ENCODE measurements around the gene WNK1.

Gene WNK1

DNA sequence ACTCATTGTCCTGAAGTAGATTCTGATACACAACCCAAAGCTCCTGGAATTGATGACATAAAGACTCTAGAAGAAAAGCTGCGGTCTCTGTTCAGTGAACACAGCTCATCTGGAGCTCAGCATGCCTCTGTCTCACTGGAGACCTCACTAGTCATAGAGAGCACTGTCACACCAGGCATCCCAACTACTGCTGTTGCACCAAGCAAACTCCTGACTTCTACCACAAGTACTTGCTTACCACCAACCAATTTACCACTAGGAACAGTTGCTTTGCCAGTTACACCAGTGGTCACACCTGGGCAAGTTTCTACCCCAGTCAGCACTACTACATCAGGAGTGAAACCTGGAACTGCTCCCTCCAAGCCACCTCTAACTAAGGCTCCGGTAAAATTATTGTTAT, 133.3 kb downstream of the WNK1 start:
- Histone ChIP-seq H3K4me2 (ENCODE audit: low read length) (no peak overlapping the region), H3K9ac (ENCODE audit: low read depth, low read length) (no peak overlapping the region), H3K36me3 (ENCODE audit: insufficient read depth, low read length) (peaks cover 89% of the 10 kb centered on the region), H3K4me1 (ENCODE audit: control insufficient read depth, insufficient read depth, low read length) (no peaks in the 10 kb centered on the region), H3K9me3 (replicated peaks; ENCODE audit: low read length) (no peaks in the 10 kb centered on the region), H3K4me3 (ENCODE audit: low read length) (no peak overlapping the region), H3K27me3 (ENCODE audit: control insufficient read depth, insufficient read depth, low read length) (no peaks in the 10 kb centered on the region)

- no peaks in the 10 kb centered on the region for H3K27me3 ChIP-seq (ENCODE audit: control insufficient read depth, insufficient read depth, low read length)
- no peak overlapping the region for H3K4me2 ChIP-seq (ENCODE audit: low read length)
- no peak overlapping the region for H3K9ac ChIP-seq (ENCODE audit: low read depth, low read length)
- H3K4me3 ChIP-seq (ENCODE audit: low read length): no peak overlapping the region
- no peaks in the 10 kb centered on the region for H3K9me3 ChIP-seq (replicated peaks; ENCODE audit: low read length)
- no peaks in the 10 kb centered on the region for H3K4me1 ChIP-seq (ENCODE audit: control insufficient read depth, insufficient read depth, low read length)
- H3K36me3 ChIP-seq (ENCODE audit: insufficient read depth, low read length): peaks cover 87% of the 10 kb centered on the region
Observed at GRCh38 chr12:886206-886605, 133.8 kb downstream of the WNK1 start.

- Histone ChIP-seq H3K27me3 (ENCODE audit: control insufficient read depth, insufficient read depth, low read length) (no peaks in the 10 kb centered on the region), H3K9me3 (replicated peaks; ENCODE audit: low read length) (no peaks in the 10 kb centered on the region), H3K4me2 (ENCODE audit: low read length) (no peak overlapping the region), H3K36me3 (ENCODE audit: insufficient read depth, low read length) (peaks cover 48% of the 10 kb centered on the region), H3K4me1 (ENCODE audit: control insufficient read depth, insufficient read depth, low read length) (peaks cover 16% of the 10 kb centered on the region), H3K9ac (ENCODE audit: low read depth, low read length) (no peak overlapping the region), H3K4me3 (ENCODE audit: low read length) (no peak overlapping the region)
Observed at GRCh38 chr12:894226-894625, 141.8 kb downstream of the WNK1 start.

GRCh38 chr12:896031-896430, 143.7 kb downstream of the WNK1 start:
- H3K36me3 ChIP-seq (ENCODE audit: insufficient read depth, low read length): peaks cover 54% of the 10 kb centered on the region
- H3K4me1 ChIP-seq (ENCODE audit: control insufficient read depth, insufficient read depth, low read length): peaks cover 16% of the 10 kb centered on the region
- no peaks in the 10 kb centered on the region for H3K9me3 ChIP-seq (replicated peaks; ENCODE audit: low read length)
- no peak overlapping the region for H3K4me3 ChIP-seq (ENCODE audit: low read length)
- no peak overlapping the region for H3K9ac ChIP-seq (ENCODE audit: low read depth, low read length)
- H3K4me2 ChIP-seq (ENCODE audit: low read length): no peak overlapping the region
- H3K27me3 ChIP-seq (ENCODE audit: control insufficient read depth, insufficient read depth, low read length): no peaks in the 10 kb centered on the region

DNA sequence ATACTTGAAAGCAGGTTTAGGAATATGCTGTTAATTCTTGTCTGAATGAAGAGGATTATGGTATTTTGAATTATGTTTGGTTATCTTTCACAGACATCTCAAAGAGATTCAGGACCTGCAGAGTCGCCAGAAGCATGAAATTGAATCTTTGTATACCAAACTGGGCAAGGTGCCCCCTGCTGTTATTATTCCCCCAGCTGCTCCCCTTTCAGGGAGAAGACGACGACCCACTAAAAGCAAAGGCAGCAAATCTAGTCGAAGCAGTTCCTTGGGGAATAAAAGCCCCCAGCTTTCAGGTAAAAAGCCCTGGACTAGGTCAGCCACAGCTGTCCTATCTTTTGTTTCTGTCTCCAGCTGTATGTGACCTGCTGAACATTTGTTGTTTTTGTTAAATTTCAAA, 145.0 kb downstream of the WNK1 start:
- Histone ChIP-seq H3K4me2 (ENCODE audit: low read length) (no peak overlapping the region), H3K9ac (ENCODE audit: low read depth, low read length) (no peak overlapping the region), H3K27me3 (ENCODE audit: control insufficient read depth, insufficient read depth, low read length) (no peaks in the 10 kb centered on the region), H3K36me3 (ENCODE audit: insufficient read depth, low read length) (peaks cover 67% of the 10 kb centered on the region), H3K4me1 (ENCODE audit: control insufficient read depth, insufficient read depth, low read length) (peaks cover 16% of the 10 kb centered on the region), H3K9me3 (replicated peaks; ENCODE audit: low read length) (no peaks in the 10 kb centered on the region), H3K4me3 (ENCODE audit: low read length) (no peak overlapping the region)

DNA sequence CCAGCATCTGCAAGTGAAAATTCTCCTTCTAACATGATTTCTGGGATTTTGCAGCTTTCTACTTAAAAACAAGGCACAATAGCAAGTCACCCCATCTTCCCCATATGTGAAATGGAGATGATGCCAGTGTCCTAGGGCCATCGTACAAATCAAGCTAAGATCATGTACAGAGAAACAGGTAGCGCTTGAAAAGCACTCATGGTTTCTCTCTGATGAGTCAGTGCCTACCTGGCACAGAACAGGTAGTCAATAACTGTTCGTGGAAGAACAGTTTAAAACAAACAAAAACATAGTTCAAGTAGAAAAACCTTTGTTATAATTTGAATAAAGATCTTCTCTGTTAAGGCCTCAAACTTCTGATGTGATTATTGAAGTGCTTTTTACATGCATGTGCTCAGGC, 150.2 kb downstream of the WNK1 start:
- Histone ChIP-seq H3K4me1 (ENCODE audit: control insufficient read depth, insufficient read depth, low read length) (peaks cover 5% of the 10 kb centered on the region), H3K36me3 (ENCODE audit: insufficient read depth, low read length) (peaks cover 81% of the 10 kb centered on the region), H3K27me3 (ENCODE audit: control insufficient read depth, insufficient read depth, low read length) (no peaks in the 10 kb centered on the region), H3K9ac (ENCODE audit: low read depth, low read length) (no peak overlapping the region), H3K9me3 (replicated peaks; ENCODE audit: low read length) (no peaks in the 10 kb centered on the region), H3K4me3 (ENCODE audit: low read length) (no peak overlapping the region), H3K4me2 (ENCODE audit: low read length) (no peak overlapping the region)

DNA sequence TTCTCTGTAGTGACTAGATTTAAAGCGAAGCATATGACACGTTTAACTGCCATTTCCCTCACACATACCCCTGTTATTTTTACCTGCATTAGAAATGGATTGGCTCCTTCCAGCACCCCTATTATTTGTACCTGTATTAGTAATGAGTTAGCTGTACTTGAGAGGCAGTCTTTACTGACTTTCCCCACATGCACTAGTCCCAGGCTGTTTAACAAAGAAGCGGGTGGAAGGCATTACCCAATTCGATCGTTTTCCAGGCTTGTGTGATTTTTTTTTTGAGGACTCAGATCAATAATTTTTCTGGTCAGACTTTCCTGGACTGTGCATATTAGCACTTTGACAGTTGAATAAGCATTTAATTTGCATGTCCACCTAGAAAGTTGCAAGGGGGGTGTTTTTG, 150.7 kb downstream of the WNK1 start:
- peaks cover 81% of the 10 kb centered on the region for H3K36me3 ChIP-seq (ENCODE audit: insufficient read depth, low read length)
- no peaks in the 10 kb centered on the region for H3K9me3 ChIP-seq (replicated peaks; ENCODE audit: low read length)
- peaks cover 1% of the 10 kb centered on the region for H3K4me1 ChIP-seq (ENCODE audit: control insufficient read depth, insufficient read depth, low read length)
- no peak overlapping the region for H3K4me3 ChIP-seq (ENCODE audit: low read length)
- no peak overlapping the region for H3K4me2 ChIP-seq (ENCODE audit: low read length)
- no peaks in the 10 kb centered on the region for H3K27me3 ChIP-seq (ENCODE audit: control insufficient read depth, insufficient read depth, low read length)
- H3K9ac ChIP-seq (ENCODE audit: low read depth, low read length): no peak overlapping the region

DNA sequence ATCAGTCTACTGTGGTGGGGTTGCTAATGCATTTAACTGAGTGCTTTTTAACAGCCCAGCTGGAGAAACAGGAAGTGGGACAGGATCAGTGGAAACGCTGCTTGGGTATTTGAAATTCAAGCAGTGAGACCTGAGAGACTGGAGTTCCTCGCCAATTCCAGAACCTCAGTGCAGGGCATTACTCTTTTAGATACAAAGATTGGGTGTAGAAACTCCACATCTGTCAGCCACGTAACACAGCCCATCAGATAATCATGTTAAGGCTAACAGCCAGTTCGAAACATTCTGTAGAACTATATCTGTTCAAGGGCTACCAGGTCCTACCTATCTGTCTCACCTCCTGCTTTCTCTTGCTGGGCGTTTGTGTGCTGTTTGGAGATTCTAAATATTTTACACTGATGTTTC, 151.6 kb downstream of the WNK1 start:
- H3K27me3 ChIP-seq (ENCODE audit: control insufficient read depth, insufficient read depth, low read length): no peaks in the 10 kb centered on the region
- H3K9ac ChIP-seq (ENCODE audit: low read depth, low read length): no peak overlapping the region
- no peak overlapping the region for H3K4me2 ChIP-seq (ENCODE audit: low read length)
- peaks cover 89% of the 10 kb centered on the region for H3K36me3 ChIP-seq (ENCODE audit: insufficient read depth, low read length)
- no peaks in the 10 kb centered on the region for H3K4me1 ChIP-seq (ENCODE audit: control insufficient read depth, insufficient read depth, low read length)
- H3K4me3 ChIP-seq (ENCODE audit: low read length): no peak overlapping the region
- no peaks in the 10 kb centered on the region for H3K9me3 ChIP-seq (replicated peaks; ENCODE audit: low read length)

DNA sequence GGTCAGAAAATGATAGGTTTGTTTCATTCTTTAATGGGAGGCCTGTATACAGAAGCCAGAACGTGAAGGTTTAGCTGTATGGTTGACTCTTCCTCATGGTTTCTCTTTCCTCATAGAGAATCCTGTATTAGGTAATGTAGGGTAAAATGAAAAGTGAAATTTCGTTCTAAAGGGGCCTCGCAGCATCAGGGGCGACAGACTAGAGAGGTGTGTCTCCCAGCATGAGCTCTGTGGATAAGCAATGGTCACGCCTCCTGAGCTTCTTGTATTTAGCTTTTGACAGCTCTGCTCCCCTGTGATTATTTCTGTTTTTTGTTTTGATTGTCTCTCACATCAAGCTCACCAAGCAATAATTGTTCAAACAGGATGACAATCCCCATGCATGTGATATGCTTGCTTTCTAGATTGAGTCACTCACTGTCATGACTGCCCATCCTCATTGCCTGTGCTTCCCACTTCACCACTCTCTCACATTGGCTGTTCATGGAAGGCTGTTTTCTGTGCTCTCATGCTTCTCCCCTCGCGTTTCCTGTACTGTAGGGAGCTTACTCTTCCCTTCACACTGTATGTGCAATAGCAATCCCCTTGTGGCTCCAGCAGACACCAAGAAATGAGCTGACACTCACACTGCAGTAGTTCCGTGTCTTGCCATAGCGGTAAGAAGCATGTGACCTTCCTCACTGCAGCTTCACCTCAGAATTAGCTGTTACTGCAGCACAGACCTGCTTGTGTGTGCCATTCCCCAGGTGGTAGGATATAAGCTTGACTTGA, 153.1 kb downstream of the WNK1 start:
- Histone ChIP-seq H3K36me3 (ENCODE audit: insufficient read depth, low read length) (peaks cover 90% of the 10 kb centered on the region), H3K9ac (ENCODE audit: low read depth, low read length) (no peak overlapping the region), H3K4me3 (ENCODE audit: low read length) (no peak overlapping the region), H3K27me3 (ENCODE audit: control insufficient read depth, insufficient read depth, low read length) (no peaks in the 10 kb centered on the region), H3K4me1 (ENCODE audit: control insufficient read depth, insufficient read depth, low read length) (no peaks in the 10 kb centered on the region), H3K9me3 (replicated peaks; ENCODE audit: low read length) (no peaks in the 10 kb centered on the region), H3K4me2 (ENCODE audit: low read length) (no peak overlapping the region)

GRCh38 chr12:906062-906585, 153.7 kb downstream of the WNK1 start:
- Histone ChIP-seq H3K4me2 (ENCODE audit: low read length) (no peak overlapping the region), H3K27me3 (ENCODE audit: control insufficient read depth, insufficient read depth, low read length) (no peaks in the 10 kb centered on the region), H3K4me1 (ENCODE audit: control insufficient read depth, insufficient read depth, low read length) (no peaks in the 10 kb centered on the region), H3K4me3 (ENCODE audit: low read length) (no peak overlapping the region), H3K9me3 (replicated peaks; ENCODE audit: low read length) (no peaks in the 10 kb centered on the region), H3K9ac (ENCODE audit: low read depth, low read length) (no peak overlapping the region), H3K36me3 (ENCODE audit: insufficient read depth, low read length) (peaks cover 90% of the 10 kb centered on the region)

GRCh38 chr12:907413-908185, 155.2 kb downstream of the WNK1 start:
- H3K27me3 ChIP-seq (ENCODE audit: control insufficient read depth, insufficient read depth, low read length): no peaks in the 10 kb centered on the region
- no peaks in the 10 kb centered on the region for H3K4me1 ChIP-seq (ENCODE audit: control insufficient read depth, insufficient read depth, low read length)
- H3K9ac ChIP-seq (ENCODE audit: low read depth, low read length): no peak overlapping the region
- peaks cover 87% of the 10 kb centered on the region for H3K36me3 ChIP-seq (ENCODE audit: insufficient read depth, low read length)
- no peaks in the 10 kb centered on the region for H3K9me3 ChIP-seq (replicated peaks; ENCODE audit: low read length)
- H3K4me2 ChIP-seq (ENCODE audit: low read length): no peak overlapping the region
- H3K4me3 ChIP-seq (ENCODE audit: low read length): no peak overlapping the region

Measured in skeletal muscle satellite cell (primary cell).